ENCODE measurements around the gene ANKRD66.
"Not testable (repeated sequence)": the region's sequence is repeated elsewhere in the genome, so short reads cannot be mapped to it uniquely, and the experiment has no call there.

Gene ANKRD66

DNA sequence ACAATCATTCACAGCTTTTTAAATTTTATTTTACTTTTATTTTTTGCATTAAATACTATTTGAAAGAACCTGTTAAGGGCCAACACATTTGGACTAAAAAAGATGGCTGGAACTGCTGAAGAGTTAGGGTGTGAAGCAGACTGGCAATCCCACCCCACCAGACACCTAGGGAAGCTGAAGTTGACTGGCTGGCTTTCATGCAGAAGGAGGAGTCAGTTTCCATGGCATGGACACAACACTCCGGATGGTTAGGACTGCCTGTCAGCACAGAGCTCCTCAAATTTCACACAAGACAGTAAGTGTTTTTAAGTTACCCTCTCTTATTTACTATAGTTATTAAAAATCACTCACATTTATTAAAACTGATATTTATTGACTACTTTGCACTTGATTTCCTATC, at the start of gene ANKRD66:
ANKRD66 (plus strand) TSS at position 238 of the 400 bp plus-strand sequence. CDS start 5,016 bp downstream, outside the sequence.
- no peak for DNase-seq (ENCODE audit: low read depth in 2 of 2)

DNA sequence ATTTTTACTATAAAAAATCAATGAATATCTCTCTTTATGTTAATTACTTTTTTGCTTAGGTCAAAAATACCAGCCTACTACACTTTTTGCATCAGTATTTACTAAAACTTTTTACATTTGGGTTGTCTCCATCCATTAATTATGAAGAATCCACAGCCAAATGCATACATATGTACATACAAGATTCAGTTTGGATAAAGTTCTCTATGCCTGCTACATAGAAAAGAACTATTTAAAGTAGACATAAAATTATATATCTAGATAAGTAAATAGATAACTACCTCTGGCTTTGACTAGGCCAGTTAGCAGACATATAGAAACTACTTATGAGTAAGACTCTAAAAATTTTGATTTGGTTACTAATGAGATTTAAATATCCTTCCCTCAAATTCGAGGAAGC, 46.8 kb upstream of the ANKRD66 start:
- DNase-seq (ENCODE audit: low read depth in 2 of 2) = no peak

DNA sequence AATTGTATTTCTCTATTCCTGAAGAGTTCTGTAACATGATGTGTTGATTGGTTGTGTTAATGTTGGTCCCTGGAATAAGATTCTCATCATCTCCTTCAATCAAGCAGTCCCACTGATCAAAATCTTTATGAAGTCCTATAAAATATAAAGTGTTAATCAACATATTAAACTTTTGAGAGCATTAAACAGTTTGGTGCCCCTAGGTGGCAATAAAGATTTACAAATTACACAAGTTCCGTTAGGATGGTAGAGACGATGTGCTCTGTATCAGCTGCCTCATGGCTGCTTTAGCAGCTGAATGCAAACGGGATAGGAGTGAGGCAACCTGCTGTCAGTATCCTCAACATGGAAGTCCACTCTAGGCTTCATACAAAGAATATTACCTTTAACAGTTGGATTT, 42.2 kb upstream of the ANKRD66 start:
- no peak for DNase-seq (ENCODE audit: low read depth in 2 of 2)

DNA sequence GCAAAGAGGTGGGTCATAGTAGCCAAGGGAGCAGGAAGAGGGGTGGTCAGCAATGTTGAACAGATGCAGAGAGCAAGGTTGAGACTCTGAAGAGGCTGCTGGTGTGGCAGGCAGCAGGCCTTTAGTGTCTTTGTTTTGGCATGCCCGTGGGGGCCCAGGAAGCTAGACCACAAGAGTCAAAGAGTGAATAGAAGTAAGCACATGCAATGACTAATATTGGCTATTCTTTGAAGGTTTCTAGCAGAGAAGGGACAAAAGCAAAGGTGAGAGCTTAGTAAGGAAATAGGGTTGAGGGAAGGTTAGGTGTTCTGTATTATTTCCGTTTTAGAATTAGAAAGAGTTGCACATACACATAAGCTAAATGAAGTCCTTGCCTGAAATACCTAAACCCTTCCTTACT, 40.3 kb upstream of the ANKRD66 start:
- DNase-seq (ENCODE audit: low read depth in 2 of 2) = no peak

DNA sequence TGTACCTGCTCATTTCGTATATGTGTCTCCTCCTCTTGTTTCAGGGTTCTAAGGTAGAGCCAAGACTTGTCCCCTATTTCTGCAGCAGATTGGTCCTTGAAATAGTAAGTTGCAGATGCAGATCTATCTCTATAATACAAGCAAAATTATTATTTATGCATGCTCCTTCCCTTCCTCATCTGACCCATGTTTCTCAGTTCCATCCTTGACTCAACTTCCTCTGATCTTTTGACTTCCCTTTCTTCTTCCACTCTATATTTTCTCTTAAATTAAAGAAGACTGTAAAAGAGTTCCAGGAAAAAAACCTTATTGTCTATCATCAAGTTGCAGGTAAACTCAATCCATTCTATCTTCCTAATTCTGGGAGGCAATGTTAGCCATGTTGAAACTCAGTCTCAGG, 35.2 kb upstream of the ANKRD66 start:
- DNase-seq (ENCODE audit: low read depth in 2 of 2) = no peak

DNA sequence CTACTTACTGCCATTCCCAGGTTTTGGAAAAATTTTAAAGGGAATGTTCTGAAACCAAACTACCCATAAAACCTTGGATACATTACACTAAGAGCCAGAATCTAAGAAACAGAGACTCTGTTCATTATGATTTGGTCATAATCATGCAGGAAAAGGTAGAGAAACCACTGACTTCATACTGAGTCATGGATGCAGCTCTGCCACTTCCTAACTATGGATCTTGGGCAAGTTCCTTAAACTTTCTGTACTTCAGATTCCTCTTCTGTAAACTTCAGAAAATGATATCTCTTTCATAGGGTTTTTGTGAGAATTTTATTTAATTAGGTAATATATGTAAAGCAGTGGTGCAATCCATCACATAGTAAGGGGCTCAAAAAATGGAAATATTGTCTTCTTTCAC, 31.6 kb upstream of the ANKRD66 start:
- no peak for DNase-seq (ENCODE audit: low read depth in 2 of 2)

DNA sequence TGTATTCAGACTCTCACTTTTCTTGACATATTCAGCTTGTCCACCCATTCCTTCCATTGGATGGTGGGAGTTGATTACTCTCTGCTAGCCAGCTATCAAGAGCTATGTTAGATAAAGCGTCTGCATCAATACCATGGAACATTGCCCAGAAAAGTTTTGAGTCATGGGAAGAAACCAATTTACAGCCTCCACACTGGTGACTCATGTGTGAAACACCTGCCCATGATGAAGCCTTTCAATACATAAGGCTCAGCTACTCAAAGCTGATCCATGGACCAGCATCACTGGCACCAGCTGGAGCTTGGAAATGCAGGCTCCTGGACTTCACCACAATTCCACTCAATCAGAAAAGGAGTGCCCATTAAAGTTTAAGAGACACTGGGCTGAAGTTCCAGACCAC, 27.6 kb upstream of the ANKRD66 start:
- DNase-seq (ENCODE audit: low read depth in 2 of 2) = no peak

DNA sequence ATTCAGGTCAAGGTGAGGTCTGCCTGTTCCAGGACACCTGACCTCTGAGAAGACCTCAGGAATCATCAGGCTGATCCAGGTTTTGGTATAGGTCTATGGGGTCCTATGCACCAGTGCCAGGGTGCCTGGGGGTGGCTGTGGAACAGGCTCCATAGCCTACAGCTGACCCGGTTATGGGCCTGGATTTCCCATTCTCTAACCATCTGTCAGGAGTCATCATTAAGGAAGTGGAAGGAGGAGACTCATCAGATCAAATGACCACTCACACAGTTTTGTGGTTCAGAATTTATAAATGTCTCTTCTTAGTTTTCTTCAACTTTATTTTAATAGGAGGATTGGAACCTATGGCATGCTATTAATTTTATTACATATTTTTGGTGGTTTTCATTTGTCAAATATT, 26.3 kb upstream of the ANKRD66 start:
- DNase-seq (ENCODE audit: low read depth in 2 of 2) = no peak

DNA sequence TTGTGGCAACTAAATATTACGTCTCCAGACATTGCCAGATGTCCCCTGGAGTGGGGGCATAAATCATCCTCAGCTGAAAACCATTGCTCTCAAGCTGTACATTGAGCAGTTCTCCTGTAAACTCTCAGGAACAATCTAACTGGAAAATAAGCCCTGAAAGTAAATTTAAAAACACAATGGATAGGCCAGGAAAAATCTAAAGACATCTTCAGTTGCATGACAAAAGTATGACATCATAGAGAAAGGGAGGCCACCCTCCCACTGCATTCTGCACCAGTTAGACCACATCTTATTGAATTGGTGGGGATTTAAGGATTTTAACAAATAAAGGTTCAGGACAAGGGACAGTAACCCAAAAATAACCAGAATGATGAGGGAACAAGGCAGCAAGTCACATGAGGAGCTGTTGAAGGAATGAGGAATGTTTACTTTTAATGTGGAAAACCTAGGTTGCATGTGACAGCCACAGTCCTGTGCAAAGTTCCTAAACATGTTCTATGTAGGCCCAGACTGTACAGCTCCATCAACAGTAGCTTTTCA, 16.9 kb upstream of the ANKRD66 start:
- no peak for DNase-seq (ENCODE audit: low read depth in 2 of 2)

DNA sequence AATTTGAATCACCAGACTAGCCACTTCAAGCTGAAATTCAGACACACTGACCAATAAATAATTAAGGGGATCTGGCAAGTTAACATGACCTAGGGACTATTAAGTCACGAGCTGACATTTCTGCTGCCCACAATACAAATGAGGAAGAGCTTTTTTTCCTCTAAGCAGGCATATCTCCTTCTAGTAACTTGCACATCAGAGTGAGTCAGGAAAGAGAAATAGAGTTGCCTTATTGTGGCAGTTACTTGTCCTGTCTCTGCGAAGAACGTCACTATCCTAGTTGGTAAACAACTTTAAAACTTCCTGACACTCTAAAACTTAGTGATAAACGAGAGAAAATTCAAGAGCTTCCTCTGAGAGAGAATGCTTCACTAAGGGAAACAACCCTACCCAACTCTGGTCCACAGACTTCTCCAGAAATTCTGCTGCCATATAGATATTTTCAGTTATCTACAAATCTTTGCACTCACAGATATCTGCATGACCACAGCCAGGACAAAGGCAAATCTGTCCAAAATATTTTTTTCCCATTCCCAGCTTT, 15.7 kb upstream of the ANKRD66 start:
- DNase-seq (ENCODE audit: low read depth in 2 of 2) = no peak

DNA sequence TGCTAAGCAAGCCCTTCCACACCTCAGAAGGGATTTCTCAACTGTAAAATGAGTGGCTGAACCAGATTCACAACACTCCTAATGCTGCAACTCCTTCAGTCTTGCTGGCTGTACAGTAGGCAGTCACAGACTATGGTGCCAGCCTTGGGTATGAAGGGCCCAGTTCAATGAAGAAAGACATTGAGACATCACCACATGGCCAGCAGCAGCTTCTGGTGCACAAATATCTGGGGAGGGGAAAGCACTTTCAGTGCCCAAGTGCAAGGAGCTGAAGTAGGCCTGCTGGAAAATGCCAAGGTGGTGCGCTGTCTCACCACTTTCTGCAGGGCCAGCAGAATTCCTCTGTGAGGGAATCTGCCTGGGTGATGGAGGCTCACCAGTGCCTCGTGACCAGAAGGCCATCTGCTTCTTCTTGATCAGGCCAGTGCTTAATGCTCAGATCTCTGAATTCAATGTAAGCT, 13.4 kb upstream of the ANKRD66 start:
- DNase-seq (ENCODE audit: low read depth in 2 of 2) = no peak

DNA sequence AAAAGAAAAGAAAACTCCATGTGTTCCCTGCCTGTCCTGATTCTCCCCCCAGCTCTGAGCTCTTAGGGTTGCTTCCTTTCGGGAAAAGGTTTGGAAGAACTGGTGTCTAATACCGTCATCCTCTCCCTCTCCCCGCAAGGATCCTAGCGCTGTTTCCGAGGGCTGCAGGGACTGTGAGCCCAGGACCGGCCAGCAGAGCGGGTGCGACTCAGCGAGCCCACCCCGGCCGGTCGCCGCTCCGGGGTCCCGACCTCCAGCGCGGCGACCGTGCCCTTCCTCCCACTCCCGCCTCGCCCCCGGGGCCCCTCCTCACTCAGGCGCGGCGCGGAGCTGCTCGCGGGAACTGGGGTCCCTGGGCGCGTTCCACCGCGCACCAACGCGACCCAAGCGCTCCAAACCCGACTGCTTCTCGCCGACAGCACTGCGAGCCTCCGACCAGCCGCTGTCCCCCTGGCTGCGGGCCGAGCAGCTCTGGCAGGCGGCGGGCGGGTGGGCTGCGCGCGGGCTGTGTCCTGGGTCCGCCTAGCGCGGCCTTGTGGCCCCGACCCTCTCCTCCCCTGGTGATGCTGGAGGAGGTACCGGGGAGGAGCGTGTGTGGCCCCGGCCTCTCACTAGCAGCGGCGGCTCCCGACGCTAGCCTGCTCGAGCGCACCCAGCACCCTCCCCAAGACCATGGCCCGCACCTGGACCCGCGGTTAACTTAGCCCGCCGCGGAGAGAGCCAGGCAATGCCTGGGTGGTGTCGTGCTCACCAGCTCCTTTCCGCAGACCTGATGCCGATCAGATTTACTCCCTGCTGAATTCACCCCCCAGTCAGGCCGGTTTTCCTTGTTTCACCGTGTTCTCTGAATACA, 11.6 kb upstream of the ANKRD66 start, which contains the start of gene PLA2G7:
PLA2G7 (minus strand) TSS at position 509 of the 853 bp plus-strand sequence. CDS start 12,484 bp downstream, outside the sequence.
- DNase-seq (ENCODE audit: low read depth in 2 of 2) = no peak

DNA sequence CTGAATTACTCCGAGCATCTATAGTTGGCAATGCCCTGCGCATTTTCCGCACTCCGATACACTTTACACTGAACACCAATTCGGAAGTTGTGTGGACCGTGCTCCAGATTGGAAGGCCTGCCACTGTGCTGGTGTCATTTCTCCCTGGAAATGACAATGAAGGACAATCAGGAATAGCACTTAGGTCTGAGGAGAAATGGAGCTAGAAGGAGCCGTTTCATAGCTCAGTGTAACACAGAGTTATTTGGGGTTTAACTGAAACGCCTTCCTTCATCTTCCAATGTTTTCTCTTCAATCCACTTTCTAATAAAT, 11.1 kb upstream of the ANKRD66 start:
- DNase-seq (ENCODE audit: low read depth in 2 of 2) = no peak

DNA sequence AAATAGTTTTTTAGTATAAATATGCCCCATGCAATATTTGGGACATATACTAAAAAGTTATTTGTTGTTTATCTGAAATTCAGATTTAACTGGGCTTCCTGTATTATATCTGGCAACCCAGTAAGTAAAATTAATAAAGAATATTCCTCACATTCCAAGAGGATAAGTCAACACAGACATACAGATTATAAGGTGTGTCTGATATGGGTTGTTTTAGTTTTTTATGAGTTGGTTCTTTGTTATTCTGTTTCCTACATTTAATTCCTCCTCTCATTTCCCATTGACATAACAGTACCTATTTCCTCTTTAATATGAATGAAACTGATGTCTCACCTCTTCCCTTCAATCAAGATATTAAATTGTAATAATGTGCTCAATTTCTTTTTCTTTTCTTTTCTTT, 9.8 kb upstream of the ANKRD66 start:
- no peak for DNase-seq (ENCODE audit: low read depth in 2 of 2)

DNA sequence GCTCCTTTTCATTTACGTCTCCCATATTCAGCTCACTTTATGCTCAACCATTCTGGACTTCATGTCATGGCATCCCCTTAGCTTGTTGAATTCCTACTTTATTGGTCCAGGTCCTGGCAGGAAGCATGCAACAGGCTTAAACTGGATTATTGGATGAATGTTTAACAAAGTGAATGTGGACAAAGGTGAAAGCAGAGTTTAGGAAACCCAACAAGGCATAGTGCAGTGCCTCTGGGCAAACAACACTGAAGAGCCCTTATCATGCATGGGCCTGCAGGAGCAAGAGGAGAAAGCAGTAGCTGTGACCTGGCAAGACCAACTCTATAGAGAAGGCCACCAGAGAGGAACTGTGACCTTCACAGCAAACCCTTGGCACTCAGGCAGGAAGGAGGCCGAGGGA, 5.3 kb upstream of the ANKRD66 start:
- no peak for DNase-seq (ENCODE audit: low read depth in 2 of 2)

DNA sequence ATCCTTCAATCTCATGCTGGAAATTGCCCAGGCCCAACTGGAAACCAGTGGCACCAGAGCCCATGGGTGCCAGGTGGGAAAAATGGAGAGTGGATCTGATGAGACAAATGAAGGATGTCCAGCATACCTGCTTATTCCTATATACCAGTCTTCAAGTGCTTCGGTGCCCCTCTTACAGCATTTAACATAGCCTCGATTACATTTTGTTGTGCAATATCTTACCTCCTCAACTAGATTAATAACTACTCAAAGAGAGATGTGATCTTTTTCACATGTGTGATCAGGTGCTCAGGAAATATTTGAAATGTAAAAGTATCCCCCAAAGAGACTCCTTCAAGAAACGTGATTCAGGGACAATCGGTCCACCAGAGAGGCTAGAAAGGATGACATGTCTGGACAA, 4.8 kb upstream of the ANKRD66 start:
- no peak for DNase-seq (ENCODE audit: low read depth in 2 of 2)

DNA sequence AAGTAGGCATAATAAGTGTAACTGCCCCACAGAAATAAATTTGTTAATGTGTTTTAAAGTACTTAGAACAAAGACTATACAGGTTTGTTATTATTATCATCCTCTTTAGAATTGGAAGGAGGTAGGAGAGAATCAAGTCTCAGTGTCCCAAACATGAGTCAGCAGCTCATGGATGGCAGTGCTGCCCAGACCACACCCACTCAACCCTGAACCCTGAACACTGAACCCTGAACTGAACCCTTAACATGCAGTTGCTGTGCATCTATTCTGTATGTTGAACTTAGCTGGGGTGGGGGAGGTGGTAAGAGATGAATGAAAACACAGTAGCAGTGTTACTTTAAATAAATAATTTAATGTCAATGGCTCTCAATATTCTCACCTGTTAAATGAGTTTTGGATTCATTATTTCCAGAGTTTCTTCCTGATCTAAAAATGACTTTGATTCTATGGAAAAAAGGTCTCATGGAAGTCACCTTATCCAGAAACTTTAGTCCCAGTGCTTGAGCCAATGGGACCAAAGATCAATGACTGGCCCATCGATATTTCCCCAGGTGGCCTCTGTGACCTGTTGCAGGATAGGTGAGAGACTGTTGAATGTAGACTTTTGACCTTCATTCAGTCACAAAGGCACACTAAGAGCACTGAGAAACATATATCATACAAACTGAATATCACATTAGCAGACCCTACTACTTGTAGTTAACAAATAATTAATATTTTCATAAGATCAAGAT, 3.1 kb upstream of the ANKRD66 start:
- no peak for DNase-seq (ENCODE audit: low read depth in 2 of 2)

DNA sequence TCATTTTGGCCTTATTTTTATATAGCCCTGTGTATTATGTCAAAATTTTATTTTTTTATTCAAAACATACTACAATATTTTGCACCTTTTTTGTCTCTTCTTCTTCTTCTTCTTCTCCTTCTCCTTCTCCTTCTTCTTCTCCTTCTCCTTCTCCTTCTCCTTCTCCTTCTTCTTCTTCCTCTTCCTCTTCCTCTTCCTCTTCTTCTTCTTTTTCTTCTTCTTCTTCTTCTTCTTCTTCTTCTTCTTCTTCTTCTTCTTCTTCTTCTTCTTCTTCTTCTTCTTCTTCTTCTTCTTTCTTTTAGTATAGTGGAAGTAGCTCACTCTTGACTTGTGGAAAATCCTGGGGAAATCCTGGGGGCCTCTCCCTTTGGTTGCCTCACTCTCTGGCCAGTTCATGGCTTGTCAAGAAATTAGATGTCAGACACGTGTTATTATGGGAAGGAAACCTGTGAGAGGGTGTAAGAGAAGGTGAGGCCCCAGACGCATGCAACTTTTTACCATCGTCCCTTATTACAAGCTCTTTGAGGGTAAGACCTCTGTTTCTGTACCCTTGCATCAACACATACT, 2.5 kb upstream of the ANKRD66 start:
- DNase-seq (ENCODE audit: low read depth in 2 of 2) = not testable (repeated sequence)

DNA sequence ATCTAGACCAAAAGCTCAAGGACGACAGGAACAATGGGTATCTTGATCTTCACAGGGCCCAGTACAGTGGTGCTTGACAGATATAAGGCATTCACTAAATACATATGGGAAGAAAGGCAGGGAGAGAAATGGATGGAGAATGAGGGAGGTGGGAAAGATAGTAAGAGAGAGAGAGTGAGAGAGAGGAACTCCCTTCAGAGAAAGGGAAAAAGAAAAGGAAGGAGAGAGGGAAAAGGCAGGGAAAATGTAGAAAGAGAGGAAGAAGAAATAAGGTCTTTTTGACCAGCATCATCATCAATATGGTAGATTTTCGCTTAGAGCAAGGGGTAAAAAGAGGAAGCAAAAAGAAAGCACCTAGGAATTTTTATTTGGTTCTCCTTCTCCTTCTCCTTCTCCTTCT, 760 bp upstream of the ANKRD66 start:
- no peak for DNase-seq (ENCODE audit: low read depth in 2 of 2)

DNA sequence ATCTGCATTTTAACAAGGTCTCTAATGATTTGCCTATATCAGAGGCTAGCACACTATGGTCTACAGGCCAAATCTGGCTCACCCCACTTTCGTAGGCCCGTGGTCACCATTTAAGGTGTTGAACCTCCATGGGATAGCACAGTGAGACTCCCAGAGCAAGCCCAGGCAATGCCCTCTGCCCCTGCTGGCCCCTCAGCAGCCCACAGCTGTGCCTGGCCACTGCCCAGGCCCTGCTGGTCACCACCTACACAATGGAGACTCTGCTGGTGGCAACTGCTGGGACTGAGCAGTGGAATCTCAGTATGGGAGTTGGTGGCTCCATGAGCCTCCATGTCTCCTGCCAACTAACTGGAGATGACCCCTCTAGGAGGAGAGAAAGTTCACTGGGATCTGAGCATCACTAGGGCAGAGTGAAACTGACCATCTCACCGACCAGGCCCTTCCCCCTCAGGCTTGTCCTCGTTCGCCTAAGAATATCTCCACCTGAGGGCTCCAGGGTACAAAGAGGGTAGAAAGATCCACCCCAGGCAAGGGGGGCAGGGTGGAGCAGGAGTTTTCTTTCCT, 2.3 kb downstream of the ANKRD66 start:
- DNase-seq (ENCODE audit: low read depth in 2 of 2) = no peak

DNA sequence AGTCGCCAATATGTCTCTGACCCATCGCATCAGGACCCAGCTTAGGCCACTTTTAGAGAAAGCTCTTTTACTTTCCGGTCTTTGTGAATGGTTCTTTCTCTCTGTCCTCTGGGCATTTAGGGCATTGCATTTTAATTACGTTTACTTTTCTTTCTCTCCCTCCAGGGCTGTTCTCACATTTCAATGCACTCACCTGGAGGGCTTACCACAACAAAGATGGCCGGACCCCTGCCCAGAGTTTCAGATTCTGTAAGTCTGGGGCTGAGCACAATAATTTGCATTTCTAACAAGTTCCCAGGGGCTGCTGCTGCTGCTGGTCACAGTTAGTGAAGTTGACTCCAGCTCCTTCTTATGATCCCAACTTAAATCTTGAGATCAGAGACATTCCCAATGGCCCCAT, 3.0 kb downstream of the ANKRD66 start:
- no peak for DNase-seq (ENCODE audit: low read depth in 2 of 2)

DNA sequence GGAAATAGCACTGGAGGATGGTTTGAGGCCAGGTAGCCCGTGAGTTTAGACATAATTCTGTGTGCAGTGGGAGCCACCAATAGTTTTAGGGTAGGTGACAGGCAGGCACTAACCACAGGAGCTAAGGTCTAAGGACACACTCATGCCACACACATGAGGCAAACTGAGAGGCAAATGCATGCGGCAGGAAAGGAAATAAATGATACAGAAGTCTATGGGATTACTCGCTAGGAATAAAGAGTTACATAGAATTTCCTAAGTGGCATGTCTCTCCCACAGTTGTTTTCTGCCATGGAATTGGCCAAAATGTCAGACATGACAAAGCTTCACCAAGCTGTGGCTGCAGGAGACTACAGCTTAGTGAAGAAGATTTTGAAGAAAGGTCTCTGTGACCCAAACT, 4.9 kb downstream of the ANKRD66 start:
- DNase-seq (ENCODE audit: low read depth in 2 of 2) = no peak

Measured in stimulated activated CD4-positive, alpha-beta T cell treated with anti-CD3 and anti-CD28 coated beads, Interleukin-12 subunit alpha, Interleukin-12 subunit beta, amount 100 ng/mL, for 24 hours (primary cell).